GM21737 (cell line): ENCODE results near the gene SALL3.

Experiments used
- ATAC-seq: cut with Tn5 transposase; IDR thresholded peaks from one replicate; pipeline ENCODE4 v1.9.1; 2021; ENCODE audit warnings: mild to moderate bottlenecking, moderate library complexity; ENCODE audit not compliant: unreplicated experiment

SALL3 gene

GRCh38 chr18:78980279-78980771, 707 bp downstream of the SALL3 start:
- ATAC-seq = no peak

- no peak for ATAC-seq
Observed at GRCh38 chr18:78980777-78981380, 1.3 kb downstream of the SALL3 start.

- no peak for ATAC-seq
Observed at GRCh38 chr18:78981394-78981831, 1.8 kb downstream of the SALL3 start.

GRCh38 chr18:78981989-78982620, 2.5 kb downstream of the SALL3 start:
- ATAC-seq = no peak

- no peak for ATAC-seq
Observed at GRCh38 chr18:78983512-78983911, 3.9 kb downstream of the SALL3 start.

DNA sequence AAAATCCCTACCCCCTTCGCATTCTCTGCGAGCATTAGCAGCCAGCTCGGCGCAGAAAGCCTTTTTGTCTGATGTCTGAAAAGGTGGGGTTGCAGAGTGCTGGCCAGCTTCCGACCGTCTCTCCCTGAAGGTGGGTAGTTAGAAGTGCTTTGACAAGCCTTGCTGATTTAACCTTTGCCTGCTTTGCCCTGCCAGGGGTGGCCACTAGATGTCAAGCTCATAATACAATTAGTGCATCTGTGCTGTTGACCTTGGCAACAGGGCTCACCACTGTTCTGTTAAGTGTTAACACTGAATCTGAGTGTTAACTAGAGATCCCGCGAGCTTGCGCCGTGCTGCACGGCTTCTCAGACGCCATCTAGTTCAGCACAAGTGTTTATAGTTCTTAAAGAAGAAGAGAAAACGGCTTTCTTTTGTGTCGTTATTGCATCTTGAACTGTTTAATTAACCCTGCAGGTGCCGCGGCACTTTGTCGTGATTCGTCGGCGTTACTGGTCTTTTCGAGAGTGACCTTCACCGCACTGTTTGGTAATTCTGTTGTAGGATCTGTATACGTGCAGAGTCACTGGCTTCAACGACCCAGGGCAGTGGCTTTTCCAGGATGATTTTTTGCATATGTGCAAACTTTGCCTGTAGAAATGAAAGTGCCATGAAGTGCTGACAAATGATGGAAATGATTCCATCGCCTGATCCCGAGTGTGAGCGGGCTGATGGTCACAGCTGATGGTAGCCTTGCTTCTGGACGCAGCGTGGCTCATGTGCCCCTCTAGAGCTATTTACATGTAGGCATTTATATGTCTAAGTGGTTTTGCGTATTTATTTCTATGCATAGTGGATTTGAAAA, 5.5 kb downstream of the SALL3 start:
- ATAC-seq = no peak

- no peak for ATAC-seq
Observed at GRCh38 chr18:78986018-78986481, 6.4 kb downstream of the SALL3 start.

- ATAC-seq = no peak
Observed at GRCh38 chr18:78991446-78991845, 11.8 kb downstream of the SALL3 start.

DNA sequence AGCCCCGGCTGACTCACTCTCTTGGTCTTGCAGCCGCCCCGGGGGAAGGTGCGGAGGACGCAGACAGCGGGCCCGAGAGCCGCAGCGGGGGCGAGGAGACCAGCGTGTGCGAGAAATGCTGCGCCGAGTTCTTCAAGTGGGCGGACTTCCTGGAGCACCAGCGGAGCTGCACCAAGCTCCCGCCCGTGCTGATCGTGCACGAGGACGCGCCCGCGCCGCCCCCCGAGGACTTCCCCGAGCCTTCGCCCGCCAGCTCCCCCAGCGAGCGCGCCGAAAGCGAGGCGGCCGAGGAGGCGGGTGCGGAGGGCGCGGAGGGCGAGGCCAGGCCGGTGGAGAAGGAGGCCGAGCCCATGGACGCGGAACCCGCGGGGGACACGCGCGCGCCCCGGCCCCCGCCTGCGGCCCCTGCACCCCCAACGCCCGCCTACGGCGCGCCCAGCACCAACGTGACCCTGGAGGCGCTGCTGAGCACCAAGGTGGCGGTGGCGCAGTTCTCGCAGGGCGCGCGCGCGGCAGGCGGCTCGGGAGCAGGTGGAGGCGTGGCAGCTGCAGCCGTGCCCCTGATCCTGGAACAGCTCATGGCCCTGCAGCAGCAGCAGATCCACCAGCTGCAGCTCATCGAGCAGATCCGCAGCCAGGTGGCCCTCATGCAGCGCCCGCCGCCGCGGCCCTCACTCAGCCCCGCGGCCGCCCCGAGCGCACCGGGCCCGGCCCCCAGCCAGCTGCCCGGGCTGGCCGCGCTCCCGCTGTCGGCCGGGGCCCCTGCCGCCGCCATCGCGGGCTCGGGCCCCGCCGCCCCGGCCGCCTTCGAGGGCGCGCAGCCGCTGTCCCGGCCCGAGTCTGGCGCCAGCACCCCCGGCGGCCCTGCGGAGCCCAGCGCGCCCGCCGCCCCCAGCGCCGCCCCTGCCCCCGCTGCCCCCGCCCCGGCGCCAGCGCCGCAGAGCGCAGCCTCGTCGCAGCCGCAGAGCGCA, 12.7 kb downstream of the SALL3 start:
- no peak for ATAC-seq

- ATAC-seq = no peak
Observed at GRCh38 chr18:78993014-78993926, 13.7 kb downstream of the SALL3 start.

DNA sequence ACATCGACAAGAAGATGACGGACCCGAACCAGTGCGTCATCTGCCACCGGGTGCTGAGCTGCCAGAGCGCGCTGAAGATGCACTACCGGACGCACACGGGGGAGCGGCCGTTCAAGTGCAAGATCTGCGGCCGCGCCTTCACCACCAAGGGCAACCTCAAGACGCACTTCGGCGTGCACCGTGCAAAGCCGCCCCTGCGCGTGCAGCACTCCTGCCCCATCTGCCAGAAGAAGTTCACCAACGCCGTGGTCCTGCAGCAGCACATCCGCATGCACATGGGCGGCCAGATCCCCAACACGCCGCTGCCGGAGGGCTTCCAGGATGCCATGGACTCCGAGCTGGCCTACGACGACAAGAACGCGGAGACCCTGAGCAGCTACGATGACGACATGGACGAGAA, 14.4 kb downstream of the SALL3 start:
- ATAC-seq = no peak

DNA sequence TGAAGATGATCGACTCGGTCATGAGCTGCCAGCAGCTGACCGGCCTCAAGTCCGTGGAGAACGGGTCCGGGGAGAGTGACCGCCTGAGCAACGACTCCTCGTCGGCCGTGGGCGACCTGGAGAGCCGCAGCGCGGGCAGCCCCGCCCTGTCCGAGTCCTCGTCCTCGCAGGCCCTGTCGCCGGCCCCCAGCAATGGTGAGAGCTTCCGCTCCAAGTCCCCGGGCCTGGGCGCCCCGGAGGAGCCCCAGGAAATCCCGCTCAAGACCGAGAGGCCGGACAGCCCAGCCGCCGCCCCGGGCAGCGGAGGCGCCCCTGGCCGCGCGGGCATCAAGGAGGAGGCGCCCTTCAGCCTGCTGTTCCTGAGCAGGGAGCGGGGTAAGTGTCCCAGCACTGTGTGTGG, 14.9 kb downstream of the SALL3 start:
- no peak for ATAC-seq

DNA sequence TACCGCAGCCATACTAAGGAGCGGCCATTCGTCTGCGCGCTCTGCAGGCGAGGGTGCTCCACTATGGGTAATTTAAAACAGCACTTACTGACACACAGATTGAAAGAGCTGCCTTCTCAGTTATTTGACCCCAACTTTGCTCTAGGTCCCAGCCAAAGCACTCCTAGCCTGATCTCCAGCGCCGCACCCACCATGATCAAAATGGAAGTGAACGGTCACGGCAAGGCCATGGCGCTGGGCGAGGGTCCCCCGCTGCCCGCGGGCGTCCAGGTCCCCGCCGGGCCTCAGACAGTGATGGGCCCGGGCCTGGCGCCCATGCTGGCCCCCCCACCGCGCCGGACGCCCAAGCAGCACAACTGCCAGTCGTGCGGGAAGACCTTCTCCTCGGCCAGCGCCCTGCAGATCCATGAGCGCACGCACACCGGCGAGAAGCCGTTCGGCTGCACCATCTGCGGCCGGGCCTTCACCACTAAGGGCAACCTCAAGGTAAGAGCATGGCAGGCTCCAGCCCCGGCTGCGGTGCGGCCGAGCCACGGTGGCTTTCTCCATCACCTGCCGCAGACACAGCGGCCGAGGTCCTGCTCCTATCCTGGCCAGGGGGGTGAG, 15.5 kb downstream of the SALL3 start:
- ATAC-seq = no peak

DNA sequence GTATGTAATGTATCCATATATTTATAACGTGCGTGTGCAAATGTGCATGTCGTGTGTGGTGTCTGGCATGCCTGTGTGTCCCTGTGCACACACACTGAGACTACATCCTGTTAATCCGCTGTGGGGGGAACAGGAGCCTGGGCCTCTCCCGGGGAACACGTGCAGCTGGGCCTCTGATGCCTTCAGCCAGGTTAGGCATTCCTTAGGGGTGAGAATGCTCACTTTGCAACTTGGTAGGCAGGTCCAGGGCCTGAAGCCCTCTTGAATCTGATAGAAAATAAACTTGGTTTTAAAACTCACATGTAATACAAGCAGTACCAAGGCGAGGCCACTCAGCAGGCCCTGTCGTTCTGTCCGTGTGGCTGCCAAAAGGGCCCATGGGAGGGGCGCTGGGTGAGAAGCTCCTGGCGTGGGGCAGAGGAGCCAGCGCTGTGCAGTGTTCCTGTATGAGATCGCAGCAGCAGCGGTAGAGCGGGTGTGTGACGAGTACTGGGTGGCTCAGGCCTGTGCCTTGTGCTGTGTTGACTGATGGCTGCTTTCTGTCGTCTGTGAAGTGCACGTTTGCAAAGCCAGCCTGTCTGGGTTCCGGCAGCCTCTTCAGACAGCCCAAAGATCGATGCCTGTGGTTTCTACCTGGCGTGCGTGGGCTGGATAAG, 16.2 kb downstream of the SALL3 start:
- no peak for ATAC-seq

DNA sequence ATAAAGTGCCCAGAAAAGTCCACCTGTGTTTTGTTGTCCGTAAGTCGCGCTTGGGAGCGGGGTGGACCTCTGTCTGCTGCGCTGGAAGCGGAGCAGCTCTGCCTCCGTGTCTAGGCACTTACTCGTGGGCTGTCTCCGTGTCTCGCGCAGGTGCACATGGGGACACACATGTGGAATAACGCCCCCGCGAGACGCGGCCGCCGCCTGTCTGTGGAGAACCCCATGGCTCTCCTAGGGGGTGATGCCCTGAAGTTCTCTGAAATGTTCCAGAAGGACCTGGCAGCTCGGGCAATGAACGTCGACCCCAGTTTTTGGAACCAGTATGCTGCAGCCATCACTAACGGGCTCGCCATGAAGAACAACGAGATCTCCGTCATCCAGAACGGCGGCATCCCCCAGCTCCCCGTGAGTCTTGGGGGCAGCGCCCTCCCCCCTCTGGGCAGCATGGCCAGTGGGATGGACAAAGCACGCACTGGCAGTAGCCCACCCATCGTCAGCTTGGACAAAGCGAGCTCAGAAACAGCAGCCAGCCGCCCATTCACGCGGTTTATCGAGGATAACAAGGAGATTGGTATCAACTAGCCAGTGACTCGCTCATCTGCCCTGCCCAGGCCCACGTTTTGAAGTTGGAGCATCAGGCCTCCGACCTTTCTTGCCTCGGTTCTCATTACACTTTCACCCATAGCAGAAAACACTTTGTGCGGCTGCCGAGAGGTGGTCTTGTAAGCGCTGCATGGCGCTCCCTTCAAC, 17.3 kb downstream of the SALL3 start:
- ATAC-seq = no peak

DNA sequence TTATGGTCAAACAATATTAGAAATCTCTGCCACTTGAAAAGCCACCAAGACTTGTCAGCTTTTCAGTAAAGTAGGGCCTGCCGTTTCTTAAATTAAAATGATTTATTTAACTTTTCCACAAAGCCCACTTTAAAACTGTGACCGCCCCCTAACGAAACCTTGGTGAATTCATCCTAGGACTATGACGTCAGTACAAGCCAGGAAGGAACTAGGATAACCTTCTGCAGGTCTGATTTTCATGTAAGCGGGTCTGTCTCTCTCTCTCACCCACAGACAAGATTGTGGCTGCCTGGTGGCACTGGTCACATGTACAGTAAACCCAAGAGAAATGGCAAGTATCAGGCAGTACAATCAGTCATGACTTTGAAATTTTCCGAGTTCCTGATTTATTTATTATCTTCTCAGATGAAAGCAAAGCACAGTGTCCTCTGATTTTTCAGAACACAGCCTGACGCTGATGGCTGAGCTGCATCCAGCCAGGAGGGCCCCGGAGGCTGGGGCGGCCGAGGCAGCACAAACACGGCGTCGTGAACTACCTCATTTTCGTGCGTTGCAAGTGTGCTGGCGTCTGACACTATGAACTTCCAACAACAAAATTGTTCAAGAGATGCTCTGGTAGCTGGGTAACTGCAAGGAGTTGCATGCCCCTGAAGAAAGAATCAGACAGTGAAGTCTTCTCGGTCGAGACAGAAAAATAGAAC, 18.9 kb downstream of the SALL3 start:
- no peak for ATAC-seq

- ATAC-seq = no peak
Observed at GRCh38 chr18:78999939-79000338, 20.3 kb downstream of the SALL3 start.
